SK-N-SH (cell line): ENCODE results near the gene FZD1. TPM values are rescaled to one million over a fixed set of nuclear protein-coding genes. Genes with fewer than 3 reads are reported as not detected.

Experiments used
- CTCF ChIA-PET: fragments of 300-600, 350-600 bp; formaldehyde crosslinking; extraction: SDS; loops from one replicate; lab custom pipeline; 2021; lab: Yijun Ruan, JAX
- POLR2A ChIA-PET: fragments of 350-600 bp; sonication (Branson Sonifier 250); formaldehyde crosslinking; extraction: SDS; loops from one replicate; lab custom pipeline; 2020; ENCODE audit warnings: antibody characterized with exemption, inconsistent platforms; lab: Yijun Ruan, JAX
- DNase-seq: peaks from one replicate; pipeline ENCODE4 v3.0.0; 2012
- H2AFZ ChIP-seq: fragments of 200-600 bp; sonication (generic); 2 replicates; pipeline ENCODE4 v1.8.1; 2016; ENCODE audit warnings: antibody characterized with exemption, mild to moderate bottlenecking, low read depth
- H3F3A ChIP-seq: fragments of 200-600 bp; sonication (generic); replicated peaks from 2 replicates; pipeline ENCODE3; 2016; ENCODE audit warnings: antibody characterized with exemption, mild to moderate bottlenecking; ENCODE audit not compliant: insufficient read depth
- H3K27ac ChIP-seq, 2 experiments: fragments of 200-500 bp in 1 of 2; fragments of 200-600 bp in 1 of 2; sonication (Bioruptor generic) in 1 of 2; sonication (generic), shearing (Covaris generic) in 1 of 2; 2 replicates each; pipeline versions ENCODE4 v1.5.1 to v1.6.1; 2014 to 2016; ENCODE audit warnings: low read depth in 2 of 2, inconsistent platforms in 1 of 2, low read length in 1 of 2, mild to moderate bottlenecking in 1 of 2, mixed read lengths in 1 of 2
- H3K27me3 ChIP-seq: fragments of 200-600 bp; sonication (generic), shearing (Covaris generic); 2 replicates; pipeline ENCODE4 v1.6.1; 2016; ENCODE audit warnings: mixed run types; ENCODE audit not compliant: insufficient read depth
- H3K36me3 ChIP-seq, 2 experiments: fragments of 200-500 bp in 1 of 2; fragments of 200-600 bp in 1 of 2; sonication (Bioruptor generic) in 1 of 2; sonication (generic) in 1 of 2; replicated peaks in 1 of 2; 2 replicates each; pipeline versions ENCODE3 to v1.5.1; 2014 to 2016; ENCODE audit warnings: low read length in 1 of 2, mild to moderate bottlenecking in 1 of 2; ENCODE audit not compliant: insufficient read depth in 2 of 2, control insufficient read depth in 1 of 2
- H3K4me1 ChIP-seq, 2 experiments: fragments of 200-500 bp in 1 of 2; fragments of 200-600 bp in 1 of 2; sonication (Bioruptor generic) in 1 of 2; sonication (generic), shearing (Covaris generic) in 1 of 2; 2 replicates each; pipeline versions ENCODE4 v1.5.1 to v1.6.1; 2014 to 2016; ENCODE audit warnings: low read depth in 1 of 2, low read length in 1 of 2, mixed run types in 1 of 2; ENCODE audit not compliant: insufficient read depth in 2 of 2, control insufficient read depth in 1 of 2
- H3K4me2 ChIP-seq: fragments of 200-600 bp; sonication (generic), shearing (Covaris generic); 2 replicates; pipeline ENCODE4 v1.6.1; 2017; ENCODE audit warnings: mixed run types
- H3K4me3 ChIP-seq, 2 experiments: fragments of 200-500 bp in 1 of 2; fragments of 200-600 bp in 1 of 2; sonication (Bioruptor generic) in 1 of 2; sonication (generic), shearing (Covaris generic) in 1 of 2; 2 replicates each; pipeline versions ENCODE4 v1.5.1 to v1.8.1; 2014 to 2016; ENCODE audit warnings: low read depth in 2 of 2, inconsistent platforms in 1 of 2, low read length in 1 of 2, mild to moderate bottlenecking in 1 of 2, mixed read lengths in 1 of 2, moderate library complexity in 1 of 2
- H3K79me2 ChIP-seq: fragments of 200-600 bp; sonication (generic); 2 replicates; pipeline ENCODE4 v1.8.1; 2017; ENCODE audit warnings: mild to moderate bottlenecking; ENCODE audit not compliant: insufficient read depth
- H3K9ac ChIP-seq: fragments of 200-600 bp; sonication (generic); 2 replicates; pipeline ENCODE4 v1.6.1; 2017; ENCODE audit warnings: mixed run types
- H3K9me2 ChIP-seq: fragments of 200-600 bp; sonication (generic); 2 replicates; pipeline ENCODE4 v1.6.1; 2017; ENCODE audit warnings: mixed run types
- H3K9me3 ChIP-seq: fragments of 200-600 bp; sonication (generic); 2 replicates; pipeline ENCODE4 v1.6.1; 2017; ENCODE audit warnings: mixed run types, mild to moderate bottlenecking, moderate library complexity
- H4K20me1 ChIP-seq: fragments of 200-600 bp; sonication (generic); 2 replicates; pipeline ENCODE4 v1.6.1; 2017; ENCODE audit warnings: mild to moderate bottlenecking, mixed run types; ENCODE audit not compliant: insufficient read depth
- CTCF ChIP-seq: fragments of 200-600 bp; sonication (generic); IDR thresholded peaks from 2 replicates; pipeline ENCODE4 v1.6.1; 2017; ENCODE audit warnings: antibody characterized with exemption, mild to moderate bottlenecking, moderate library complexity
- EZH2phosphoT487 ChIP-seq: fragments of 200-600 bp; sonication (generic); IDR thresholded peaks from 2 replicates; pipeline ENCODE4 v1.6.1; 2017; ENCODE audit warnings: low read depth, mixed run types, mild to moderate bottlenecking, antibody characterized with exemption, moderate library complexity, borderline replicate concordance
- FOSL2 ChIP-seq: IDR thresholded peaks from 2 replicates; pipeline ENCODE4 v1.4.0; 2012; ENCODE audit warnings: low read depth, mild to moderate bottlenecking, moderate library complexity, borderline replicate concordance
- FOXJ3 ChIP-seq: sonication (generic); formaldehyde crosslinking; IDR thresholded peaks from 2 replicates; pipeline ENCODE4 v1.5.1; 2020; ENCODE audit warnings: mild to moderate bottlenecking, missing genetic modification reagents
- FOXM1 ChIP-seq: IDR thresholded peaks from 2 replicates; pipeline ENCODE4 v1.4.0; 2012; ENCODE audit warnings: low read depth, mild to moderate bottlenecking
- GABPA ChIP-seq: IDR thresholded peaks from 2 replicates; pipeline ENCODE4 v1.4.0; 2012; ENCODE audit warnings: low read depth, mild to moderate bottlenecking
- GATA2 ChIP-seq: sonication (generic); formaldehyde crosslinking; IDR thresholded peaks from 2 replicates; pipeline ENCODE4 v1.5.0; 2020; ENCODE audit warnings: mild to moderate bottlenecking, missing genetic modification reagents
- MXI1 ChIP-seq: IDR thresholded peaks from 2 replicates; pipeline ENCODE4 v1.6.1; 2012; ENCODE audit warnings: mild to moderate bottlenecking, low read depth, low read length, improper control_type of control experiment
- NFIC ChIP-seq: IDR thresholded peaks from 2 replicates; pipeline ENCODE4 v1.4.0; 2012; ENCODE audit warnings: borderline replicate concordance
- NRF1 ChIP-seq: IDR thresholded peaks from 2 replicates; pipeline ENCODE4 v1.6.1; 2012; ENCODE audit warnings: low read depth, mild to moderate bottlenecking, low read length
- PBX3 ChIP-seq: IDR thresholded peaks from 2 replicates; pipeline ENCODE4; 2012
- POLR2AphosphoS5 ChIP-seq: IDR thresholded peaks from 2 replicates; pipeline ENCODE4 v1.6.1; 2012; ENCODE audit warnings: low read depth, low read length
- RCOR1 ChIP-seq: fragments of 150-350 bp; IDR thresholded peaks from 2 replicates; pipeline ENCODE4 v1.6.1; 2017; ENCODE audit warnings: antibody characterized with exemption, low read length
- RFX5 ChIP-seq: IDR thresholded peaks from 2 replicates; pipeline ENCODE4 v1.6.1; 2012; ENCODE audit warnings: mild to moderate bottlenecking, improper control_type of control experiment, low read length
- SMC3 ChIP-seq: IDR thresholded peaks from 2 replicates; pipeline ENCODE4 v1.6.1; 2012; ENCODE audit warnings: low read depth, low read length, improper control_type of control experiment
- TAF1 ChIP-seq: IDR thresholded peaks from 2 replicates; pipeline ENCODE4 v1.6.1; 2012; ENCODE audit warnings: low read depth, mild to moderate bottlenecking, low read length, moderate library complexity, borderline replicate concordance
- YY1 ChIP-seq: IDR thresholded peaks from 2 replicates; pipeline ENCODE4 v1.4.0; 2012; ENCODE audit warnings: low read depth, mild to moderate bottlenecking
- WGBS: methylation state at CpG from one replicate; pipeline ENCODE4 v1.1.6; 2017; ENCODE audit warnings: low lambda C conversion rate; 5-methylcytosine and 5-hydroxymethylcytosine counted together
- polyA plus RNA-seq, 3 experiments: library from polyadenylated mRNA; depleted of rRNA; stranded (reverse); fragments of >200 nt; gene quantifications; 2 replicates each; pipeline ENCODE4 v1.2.3, GENCODE V29; 2012
- TF ChIP-seq, protein P1 (sequence below): IDR thresholded peaks from 2 replicates; pipeline ENCODE4 v1.4.0; 2012; ENCODE audit warnings: low read depth, borderline replicate concordance
- TF ChIP-seq, protein P2 (sequence below): IDR thresholded peaks from 2 replicates; pipeline ENCODE4 v1.4.0; 2012; ENCODE audit warnings: low read depth

The FZD1 gene
- polyA plus RNA-seq, 1 of the 3 experiments (the other 2 are of a cell fraction), result 3.8 TPM

DNA sequence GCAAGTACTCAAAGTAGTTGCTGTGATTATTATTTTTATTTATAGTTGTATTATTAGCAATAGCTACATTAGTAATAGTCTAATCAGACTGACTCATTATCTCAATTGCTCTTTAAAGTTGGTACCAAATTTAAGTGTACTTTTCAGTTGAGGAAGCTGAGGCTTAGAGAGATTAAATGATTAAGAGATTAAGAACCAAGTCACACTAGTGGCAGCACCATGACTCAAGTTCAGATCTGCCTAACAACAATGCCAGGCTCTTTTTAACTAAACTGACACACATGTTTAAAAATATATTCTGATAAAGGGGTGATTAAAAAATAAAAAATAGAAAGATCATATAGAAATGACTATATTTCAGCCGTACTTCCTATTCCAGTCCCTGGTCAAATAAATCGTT, 42.0 kb downstream of the FZD1 start:
- CTCF ChIA-PET, result interaction anchor here (1.1 to 2.2 kb wide), 4 partner anchors 10 to 46 kb away, joined by 3 to 5 read pairs (median 5); no protein-coding TSS in a partner anchor

More for the DNA sequence above, 42.0 kb downstream of the FZD1 start:
- H3K4me3 ChIP-seq, result no peak overlapping the region
- H3F3A ChIP-seq, result no peaks in the 10 kb centered on the region
- H3K79me2 ChIP-seq, result no peaks in the 10 kb centered on the region
- no peak overlapping the region for H3K9ac ChIP-seq
- H3K9me3 ChIP-seq, result no peaks in the 10 kb centered on the region
- no peak for DNase-seq
- no peak overlapping the region for H3K4me2 ChIP-seq
- 51% methylated on average over 2 of the region's 2 CpGs for WGBS
- H3K27me3 ChIP-seq, result peaks cover 7% of the 10 kb centered on the region; the same call in 1 of the 2 replicates
- H3K36me3 ChIP-seq, result no peaks in the 10 kb centered on the region
- POLR2A ChIA-PET, result no interaction called here
- no peak overlapping the region for H2AFZ ChIP-seq
- H3K9me2 ChIP-seq, result no peaks in the 10 kb centered on the region
- H3K27ac ChIP-seq, result no peak overlapping the region
- TF ChIP-seq SMC3 (no peak), MXI1 (no peak), RCOR1 (no peak), NFIC (no peak), NRF1 (no peak), FOXM1 (no peak), YY1 (no peak), GABPA (no peak), PBX3 (no peak), GATA2 (CRISPR knock-in tag) (no peak), CTCF (no peak), FOSL2 (no peak), TAF1 (no peak), EZH2phosphoT487 (no peak), FOXJ3 (CRISPR knock-in tag) (no peak), POLR2AphosphoS5 (no peak), RFX5 (no peak)
- TF ChIP-seq, protein P1, sequence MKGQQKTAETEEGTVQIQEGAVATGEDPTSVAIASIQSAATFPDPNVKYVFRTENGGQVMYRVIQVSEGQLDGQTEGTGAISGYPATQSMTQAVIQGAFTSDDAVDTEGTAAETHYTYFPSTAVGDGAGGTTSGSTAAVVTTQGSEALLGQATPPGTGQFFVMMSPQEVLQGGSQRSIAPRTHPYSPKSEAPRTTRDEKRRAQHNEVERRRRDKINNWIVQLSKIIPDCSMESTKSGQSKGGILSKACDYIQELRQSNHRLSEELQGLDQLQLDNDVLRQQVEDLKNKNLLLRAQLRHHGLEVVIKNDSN, result no peak
- TF ChIP-seq, protein P2, sequence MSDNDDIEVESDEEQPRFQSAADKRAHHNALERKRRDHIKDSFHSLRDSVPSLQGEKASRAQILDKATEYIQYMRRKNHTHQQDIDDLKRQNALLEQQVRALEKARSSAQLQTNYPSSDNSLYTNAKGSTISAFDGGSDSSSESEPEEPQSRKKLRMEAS, result no peak
- H4K20me1 ChIP-seq, result no peaks in the 10 kb centered on the region
- no peaks in the 10 kb centered on the region for H3K4me1 ChIP-seq
